ENCODE measurements around the gene GABBR2. TPM values are rescaled to one million over a fixed set of nuclear protein-coding genes. Genes with fewer than 3 reads are reported as not detected.

GABBR2 gene
- total RNA-seq, 2 donors from 2014 or later = not detected

GRCh38 chr9:98444601-98445000 lies 264.1 kb downstream of the GABBR2 start:
- Mint-ChIP-seq H3K27ac (no peak overlapping the region), H3K4me3 (no peak overlapping the region), H3K36me3 (ENCODE audit: low read depth) (no peaks in the 10 kb centered on the region), H3K4me1 (no peaks in the 10 kb centered on the region), H3K9me3 (no peaks in the 10 kb centered on the region), H3K27me3 (peaks cover 12% of the 10 kb centered on the region)
- no peak for ATAC-seq (replicated peaks)

GRCh38 chr9:98442541-98442940 lies 266.2 kb downstream of the GABBR2 start:
- H3K4me1 Mint-ChIP-seq = no peaks in the 10 kb centered on the region
- ATAC-seq (replicated peaks) = no peak
- H3K9me3 Mint-ChIP-seq = no peaks in the 10 kb centered on the region
- H3K27me3 Mint-ChIP-seq = peaks cover 11% of the 10 kb centered on the region
- no peaks in the 10 kb centered on the region for H3K36me3 Mint-ChIP-seq (ENCODE audit: low read depth)
- H3K27ac Mint-ChIP-seq = no peak overlapping the region
- no peak overlapping the region for H3K4me3 Mint-ChIP-seq

- ATAC-seq (replicated peaks) = no peak
- H3K36me3 Mint-ChIP-seq (ENCODE audit: low read depth) = no peaks in the 10 kb centered on the region
These were observed 266.6 kb downstream of the GABBR2 start for GRCh38 chr9:98442114-98442513.

GRCh38 chr9:98438666-98439065 lies 270.1 kb downstream of the GABBR2 start:
- Mint-ChIP-seq H3K27me3 (peaks cover 3% of the 10 kb centered on the region), H3K4me1 (no peaks in the 10 kb centered on the region)

More at GRCh38 chr9:98442114-98442513, 266.6 kb downstream of the GABBR2 start:
- Mint-ChIP-seq H3K4me1 (no peaks in the 10 kb centered on the region), H3K27ac (no peak overlapping the region), H3K4me3 (no peak overlapping the region), H3K27me3 (peaks cover 8% of the 10 kb centered on the region), H3K9me3 (no peaks in the 10 kb centered on the region)

GRCh38 chr9:98437458-98438034 lies 271.2 kb downstream of the GABBR2 start:
- H3K4me3 Mint-ChIP-seq = no peak overlapping the region
- no peak overlapping the region for H3K27ac Mint-ChIP-seq
- no peak for ATAC-seq (replicated peaks)
- no peaks in the 10 kb centered on the region for H3K36me3 Mint-ChIP-seq (ENCODE audit: low read depth)
- no peaks in the 10 kb centered on the region for H3K4me1 Mint-ChIP-seq
- no peaks in the 10 kb centered on the region for H3K9me3 Mint-ChIP-seq
- H3K27me3 Mint-ChIP-seq = peaks cover under 1% of the 10 kb centered on the region

More at GRCh38 chr9:98438666-98439065, 270.1 kb downstream of the GABBR2 start:
- ATAC-seq (replicated peaks) = no peak
- H3K4me3 Mint-ChIP-seq = no peak overlapping the region
- H3K9me3 Mint-ChIP-seq = no peaks in the 10 kb centered on the region
- H3K36me3 Mint-ChIP-seq (ENCODE audit: low read depth) = no peaks in the 10 kb centered on the region
- H3K27ac Mint-ChIP-seq = no peak overlapping the region

- Mint-ChIP-seq H3K4me1 (no peaks in the 10 kb centered on the region), H3K9me3 (peaks cover 5% of the 10 kb centered on the region), H3K27ac (no peak overlapping the region), H3K4me3 (no peak overlapping the region), H3K36me3 (ENCODE audit: low read depth) (no peaks in the 10 kb centered on the region), H3K27me3 (peaks cover 6% of the 10 kb centered on the region)
- ATAC-seq (replicated peaks) = no peak
These were observed 275.8 kb downstream of the GABBR2 start for GRCh38 chr9:98432960-98433359.

GRCh38 chr9:98432134-98432533 lies 276.6 kb downstream of the GABBR2 start:
- peaks cover 6% of the 10 kb centered on the region for H3K9me3 Mint-ChIP-seq
- no peaks in the 10 kb centered on the region for H3K36me3 Mint-ChIP-seq (ENCODE audit: low read depth)
- H3K4me3 Mint-ChIP-seq = no peak overlapping the region
- no peak overlapping the region for H3K27ac Mint-ChIP-seq
- ATAC-seq (replicated peaks) = no peak
- H3K4me1 Mint-ChIP-seq = no peaks in the 10 kb centered on the region
- H3K27me3 Mint-ChIP-seq = peaks cover 9% of the 10 kb centered on the region

- no peak for ATAC-seq (replicated peaks)
- peaks cover 6% of the 10 kb centered on the region for H3K9me3 Mint-ChIP-seq
- no peak overlapping the region for H3K4me3 Mint-ChIP-seq
- peaks cover 11% of the 10 kb centered on the region for H3K27me3 Mint-ChIP-seq
- no peaks in the 10 kb centered on the region for H3K36me3 Mint-ChIP-seq (ENCODE audit: low read depth)
- H3K27ac Mint-ChIP-seq = no peak overlapping the region
- H3K4me1 Mint-ChIP-seq = no peaks in the 10 kb centered on the region
These were observed 278.0 kb downstream of the GABBR2 start for GRCh38 chr9:98430535-98431292.

- no peak for ATAC-seq (replicated peaks)
- Mint-ChIP-seq H3K4me1 (no peaks in the 10 kb centered on the region), H3K27me3 (peaks cover 16% of the 10 kb centered on the region), H3K4me3 (no peak overlapping the region), H3K36me3 (ENCODE audit: low read depth) (no peaks in the 10 kb centered on the region), H3K9me3 (peaks cover 6% of the 10 kb centered on the region), H3K27ac (no peak overlapping the region)
These were observed 279.1 kb downstream of the GABBR2 start for GRCh38 chr9:98429613-98430012.

GRCh38 chr9:98428454-98428853 lies 280.3 kb downstream of the GABBR2 start:
- H3K27ac Mint-ChIP-seq = no peak overlapping the region
- peaks cover 6% of the 10 kb centered on the region for H3K9me3 Mint-ChIP-seq
- H3K27me3 Mint-ChIP-seq = peaks cover 16% of the 10 kb centered on the region
- no peaks in the 10 kb centered on the region for H3K4me1 Mint-ChIP-seq
- no peak for ATAC-seq (replicated peaks)
- H3K36me3 Mint-ChIP-seq (ENCODE audit: low read depth) = no peaks in the 10 kb centered on the region
- no peak overlapping the region for H3K4me3 Mint-ChIP-seq

- peaks cover 6% of the 10 kb centered on the region for H3K9me3 Mint-ChIP-seq
- no peak overlapping the region for H3K4me3 Mint-ChIP-seq
- no peaks in the 10 kb centered on the region for H3K36me3 Mint-ChIP-seq (ENCODE audit: low read depth)
- no peaks in the 10 kb centered on the region for H3K4me1 Mint-ChIP-seq
- peaks cover 16% of the 10 kb centered on the region for H3K27me3 Mint-ChIP-seq
- H3K27ac Mint-ChIP-seq = no peak overlapping the region
- ATAC-seq (replicated peaks) = no peak
These were observed 281.2 kb downstream of the GABBR2 start for GRCh38 chr9:98427491-98427890.

- no peak for ATAC-seq (replicated peaks)
- no peaks in the 10 kb centered on the region for H3K4me1 Mint-ChIP-seq
- no peaks in the 10 kb centered on the region for H3K36me3 Mint-ChIP-seq (ENCODE audit: low read depth)
- peaks cover 16% of the 10 kb centered on the region for H3K27me3 Mint-ChIP-seq
- no peak overlapping the region for H3K27ac Mint-ChIP-seq
- peaks cover 6% of the 10 kb centered on the region for H3K9me3 Mint-ChIP-seq
- no peak overlapping the region for H3K4me3 Mint-ChIP-seq
These were observed 283.7 kb downstream of the GABBR2 start for GRCh38 chr9:98425079-98425478.

GRCh38 chr9:98419260-98419603 lies 289.5 kb downstream of the GABBR2 start:
- peaks cover 26% of the 10 kb centered on the region for H3K27me3 Mint-ChIP-seq
- H3K36me3 Mint-ChIP-seq (ENCODE audit: low read depth) = no peaks in the 10 kb centered on the region
- H3K27ac Mint-ChIP-seq = no peak overlapping the region
- ATAC-seq (replicated peaks) = no peak
- no peaks in the 10 kb centered on the region for H3K4me1 Mint-ChIP-seq
- no peak overlapping the region for H3K4me3 Mint-ChIP-seq
- no peaks in the 10 kb centered on the region for H3K9me3 Mint-ChIP-seq

- no peak for ATAC-seq (replicated peaks)
- Mint-ChIP-seq H3K36me3 (ENCODE audit: low read depth) (no peaks in the 10 kb centered on the region), H3K4me3 (no peak overlapping the region), H3K9me3 (no peaks in the 10 kb centered on the region), H3K4me1 (no peaks in the 10 kb centered on the region), H3K27me3 (peaks cover 31% of the 10 kb centered on the region), H3K27ac (no peak overlapping the region)
These were observed 290.0 kb downstream of the GABBR2 start for GRCh38 chr9:98418578-98419259.

Data from activated T-helper 17 cell treated with anti-CD3 and anti-CD28 coated beads, Interleukin-2, amount 50 U/mL, for 72 hours (primary cell).